Measurements from ENCODE around the gene CLEC16A.

CLEC16A gene

DNA sequence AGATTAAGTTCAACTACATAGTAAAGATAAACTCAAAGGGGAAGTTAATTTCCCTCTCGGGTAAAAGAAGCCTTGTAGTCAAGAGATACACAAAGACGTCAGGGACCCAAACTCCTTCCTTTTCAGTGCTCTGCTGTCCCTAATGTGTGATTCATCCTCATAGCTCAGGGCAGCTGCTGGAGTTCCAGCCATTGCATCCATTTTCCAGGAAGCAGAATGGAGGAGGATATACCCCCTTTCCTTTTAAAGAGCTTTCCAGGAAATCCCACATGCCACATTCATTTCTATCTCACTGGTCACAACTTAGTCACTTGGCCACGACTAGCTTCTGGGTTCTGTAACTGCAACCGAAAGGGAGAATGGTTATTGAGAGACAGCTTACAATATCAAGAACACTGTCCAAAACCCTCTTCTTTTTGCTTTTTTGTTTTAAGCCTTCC is 216.3 kb downstream of the CLEC16A start:
- peak; percentile 19 for DNase-seq (ENCODE audit: low spot score)

DNA sequence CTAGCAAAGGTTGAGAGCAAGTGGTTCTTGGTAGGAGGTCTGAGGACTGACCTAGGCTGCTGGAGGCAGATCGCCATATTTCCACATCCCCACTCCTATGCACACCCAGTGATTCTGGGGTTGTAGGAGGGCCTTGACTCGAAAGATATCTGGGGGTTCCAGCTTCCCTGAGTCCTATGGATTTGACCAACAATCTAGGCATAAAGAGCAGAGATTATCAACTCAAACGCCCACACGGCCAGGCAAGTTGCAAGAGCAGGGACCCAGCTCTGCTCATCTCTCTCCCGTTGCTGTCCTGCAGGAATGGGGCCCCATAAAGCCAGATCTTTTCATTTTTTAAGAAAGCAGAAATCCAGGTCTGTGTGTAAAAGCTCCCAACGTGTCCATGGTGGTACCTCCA is 217.1 kb downstream of the CLEC16A start:
- no peak for DNase-seq (ENCODE audit: low spot score)

DNA sequence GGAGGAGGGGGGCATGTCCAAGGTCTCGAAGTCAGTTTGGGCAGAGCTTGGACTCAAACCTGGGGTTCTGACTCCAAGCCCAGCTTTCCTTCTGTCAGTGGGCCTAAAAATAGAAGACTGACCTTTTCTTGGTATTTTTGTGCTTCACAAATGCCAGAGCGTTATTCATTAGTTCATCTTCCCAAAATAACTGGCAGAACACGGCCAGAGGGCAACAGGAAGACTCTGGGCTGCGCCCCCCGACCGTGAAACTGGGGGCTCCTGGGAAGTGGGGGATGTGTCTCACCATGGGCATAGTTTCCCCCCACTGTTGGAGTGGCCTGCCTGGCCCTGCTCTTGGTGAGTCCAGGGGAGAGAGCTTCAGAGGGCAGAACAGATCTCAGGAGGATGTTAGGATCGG is 217.6 kb downstream of the CLEC16A start:
- no peak for DNase-seq (ENCODE audit: low spot score)

DNA sequence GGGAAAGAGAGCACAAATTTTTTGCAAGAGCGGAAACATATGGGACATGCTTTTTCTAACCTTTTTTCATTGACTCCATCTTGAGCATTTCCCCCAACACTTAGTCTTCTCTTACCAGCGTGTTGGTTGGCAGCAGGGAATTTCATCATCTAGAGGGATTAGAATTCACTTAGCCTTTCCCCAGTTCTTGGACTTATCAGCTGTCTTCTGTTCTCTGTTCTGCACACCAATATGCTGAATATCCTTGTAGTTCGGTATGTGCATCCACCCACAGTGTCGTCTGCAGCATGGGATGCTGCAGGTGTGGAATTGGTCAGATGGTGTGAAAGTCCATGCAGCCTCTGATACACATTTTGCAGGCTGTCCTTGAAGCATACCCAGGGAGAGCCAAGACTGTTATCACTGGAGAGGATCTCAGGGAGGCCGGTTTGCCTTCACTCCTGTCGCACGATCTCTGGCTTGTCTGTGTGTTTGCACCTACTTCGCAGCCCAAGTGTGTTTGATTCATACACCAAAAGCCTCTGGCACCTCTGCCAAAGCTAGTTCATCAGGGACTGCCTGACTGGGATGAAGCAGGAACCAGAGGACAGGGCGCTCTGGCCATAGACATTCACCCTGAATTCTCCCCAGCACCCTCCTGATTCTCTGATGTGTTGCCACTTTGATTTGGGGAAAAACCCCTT is 218.4 kb downstream of the CLEC16A start:
- DNase-seq (ENCODE audit: low spot score): no peak

DNA sequence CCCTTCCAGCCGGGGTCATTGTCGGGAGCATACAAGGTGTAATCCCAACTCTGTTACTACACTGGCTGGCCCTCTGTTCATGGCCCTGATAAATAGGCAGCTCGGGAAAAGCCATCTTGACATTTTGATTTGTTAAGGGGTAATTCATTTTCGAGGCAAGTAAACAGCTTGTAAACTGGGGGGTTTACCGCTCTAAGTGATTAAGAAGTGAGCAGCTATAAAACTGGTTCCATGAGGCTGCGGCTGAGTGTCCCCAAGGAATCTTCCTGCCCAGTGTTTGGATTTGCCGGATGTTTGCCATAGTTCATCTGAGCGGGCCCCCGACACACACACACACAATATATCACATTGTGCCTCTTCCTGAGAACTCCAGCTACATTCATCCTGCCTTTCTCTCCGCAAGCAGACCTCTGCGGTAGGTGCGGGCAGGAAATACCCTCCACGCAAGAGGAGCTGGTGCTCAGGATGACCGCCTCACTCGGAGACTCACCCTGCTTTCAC is 219.4 kb downstream of the CLEC16A start:
- no peak for DNase-seq (ENCODE audit: low spot score)

DNA sequence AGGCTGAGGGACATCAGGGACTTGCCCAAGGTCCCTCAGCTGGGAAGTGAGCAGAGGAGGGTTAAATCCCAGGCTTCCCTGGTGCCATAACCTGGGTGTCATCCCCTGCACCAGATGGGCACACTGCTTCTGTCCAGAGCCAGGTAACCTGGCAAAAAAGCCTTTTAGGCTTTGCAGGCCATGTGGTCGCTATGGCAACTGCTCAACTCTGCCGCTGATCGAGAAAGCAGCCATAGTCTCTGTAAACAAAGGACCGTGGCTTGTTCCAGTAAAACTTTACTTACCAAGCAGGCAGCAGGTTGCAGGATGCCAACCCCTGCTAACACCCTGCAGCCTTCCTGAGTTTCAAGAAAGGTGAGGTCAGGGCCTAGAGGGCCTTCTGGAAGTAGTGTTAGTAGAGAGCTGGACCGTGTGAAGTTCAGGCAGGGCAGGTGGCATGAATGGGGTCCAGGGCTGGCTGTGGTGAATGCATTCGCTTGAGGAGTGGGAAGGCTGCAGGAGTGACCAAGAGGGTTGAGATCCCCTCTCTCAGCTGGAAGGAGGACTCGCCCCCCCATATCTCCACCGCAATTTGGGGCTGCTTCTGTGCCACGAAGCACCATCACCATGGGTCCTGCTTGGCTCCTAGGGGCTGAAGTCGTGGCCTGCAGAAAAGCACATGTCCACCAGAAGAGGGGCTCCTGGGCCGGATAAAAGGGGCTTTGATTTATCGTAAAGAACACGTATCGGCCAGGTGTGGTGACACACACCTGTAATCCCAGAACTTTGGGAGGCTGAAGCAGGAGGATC is 220.3 kb downstream of the CLEC16A start:
- DNase-seq (ENCODE audit: low spot score): no peak

DNA sequence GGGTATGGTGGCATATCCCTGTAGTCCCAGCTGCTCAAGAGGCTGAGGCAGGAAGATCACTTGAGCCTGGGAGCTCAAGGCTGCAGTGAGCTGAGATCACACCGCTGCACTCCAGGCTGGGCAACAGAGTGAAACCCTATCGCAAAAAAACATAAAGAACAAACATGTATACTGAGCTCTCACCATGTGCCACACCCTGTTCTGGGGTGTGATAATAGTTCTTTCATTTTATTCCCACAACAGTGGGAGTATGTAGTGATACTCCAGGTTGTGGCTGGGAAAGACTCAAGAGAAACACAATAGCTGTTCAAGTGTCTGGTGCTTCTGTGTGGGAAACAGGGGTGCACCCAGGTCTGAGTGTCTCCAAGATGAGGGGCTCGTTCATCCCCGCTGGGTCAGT is 221.0 kb downstream of the CLEC16A start:
- DNase-seq (ENCODE audit: low spot score): no peak

DNA sequence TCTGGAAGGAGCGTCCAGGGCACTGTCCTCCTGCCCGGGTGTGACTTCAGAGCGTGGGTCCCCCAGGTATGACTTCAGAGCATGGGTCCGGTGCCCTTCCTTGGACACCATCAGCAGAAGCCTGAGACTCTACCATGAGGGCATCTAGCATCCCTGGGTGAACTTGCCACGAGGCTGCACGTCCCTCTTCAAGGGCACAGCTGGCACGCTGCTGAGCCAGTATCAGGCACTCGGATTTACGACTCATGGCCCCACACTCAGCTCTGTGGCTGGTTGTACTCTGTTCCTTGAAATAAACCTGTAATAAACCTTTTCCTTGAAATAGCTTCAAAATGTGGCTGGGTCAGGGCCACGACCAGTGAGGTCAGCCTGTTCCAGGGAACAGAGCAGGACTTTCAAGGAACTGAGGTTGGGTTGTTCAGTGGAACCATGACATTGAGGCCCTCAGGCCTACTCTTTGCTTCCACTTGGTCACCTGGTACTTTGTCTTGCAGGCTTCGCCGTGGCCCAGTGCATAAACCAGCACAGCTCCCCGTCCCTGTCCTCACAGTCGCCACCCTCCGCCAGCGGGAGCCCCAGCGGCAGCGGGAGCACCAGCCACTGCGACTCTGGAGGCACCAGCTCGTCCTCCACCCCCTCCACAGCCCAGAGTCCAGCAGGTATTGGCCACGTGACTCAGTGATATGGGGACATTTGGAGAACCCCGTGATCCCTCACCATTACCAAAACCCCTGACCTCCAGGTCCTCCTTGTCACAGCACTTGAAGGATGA is 221.7 kb downstream of the CLEC16A start:
- DNase-seq (ENCODE audit: low spot score): no peak

DNA sequence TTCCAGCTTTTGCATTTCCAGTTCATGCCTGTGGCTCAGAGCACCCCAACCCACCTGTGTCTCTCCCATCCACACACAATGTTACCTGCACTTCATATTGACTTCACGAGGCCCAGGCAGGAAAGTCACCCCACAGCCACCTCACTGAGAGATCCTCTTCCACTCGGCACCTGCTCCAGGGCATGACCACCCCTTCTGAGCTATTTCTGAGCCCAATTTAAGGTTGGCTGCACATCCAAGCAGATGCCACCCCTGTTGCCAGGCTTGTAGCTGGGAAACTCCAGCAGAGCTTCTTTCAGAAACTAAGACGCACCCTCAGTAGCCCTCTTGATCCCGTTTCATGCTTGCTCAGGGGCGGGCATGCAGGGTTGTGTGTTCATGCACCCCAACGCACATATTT is 223.2 kb downstream of the CLEC16A start:
- no peak for DNase-seq (ENCODE audit: low spot score)

DNA sequence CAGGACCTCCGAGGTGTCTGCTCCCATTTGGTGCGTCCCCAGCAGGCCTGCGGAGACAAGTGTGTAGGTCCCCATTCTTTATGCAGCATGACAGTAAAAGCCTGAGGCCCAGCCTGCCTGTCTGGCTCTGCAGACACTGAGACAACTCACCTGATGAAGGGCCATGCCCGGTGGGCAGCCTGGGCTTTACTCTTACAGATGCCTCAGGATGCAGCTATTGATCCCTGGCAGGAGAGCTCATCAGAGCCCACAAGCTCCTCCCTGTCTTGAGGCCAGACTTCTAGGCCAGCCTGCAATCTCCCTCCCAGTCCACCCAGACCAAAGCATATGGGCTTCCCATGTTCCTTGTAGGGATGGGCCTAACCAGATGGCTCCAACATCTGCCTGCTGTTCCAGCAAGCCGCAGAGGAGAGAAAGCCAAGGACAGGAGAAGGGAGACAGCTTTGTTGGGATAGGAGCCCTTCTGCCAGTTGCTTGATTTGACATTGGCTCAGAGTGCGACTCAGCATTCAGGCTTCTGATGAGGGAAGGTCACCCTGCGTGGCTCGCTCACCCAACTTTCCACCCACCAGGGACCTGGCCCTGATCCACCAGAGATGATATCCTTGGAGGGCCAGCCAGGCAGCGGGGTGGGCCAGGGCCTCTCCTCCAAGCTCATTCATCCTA is 224.2 kb downstream of the CLEC16A start:
- no peak for DNase-seq (ENCODE audit: low spot score)

DNA sequence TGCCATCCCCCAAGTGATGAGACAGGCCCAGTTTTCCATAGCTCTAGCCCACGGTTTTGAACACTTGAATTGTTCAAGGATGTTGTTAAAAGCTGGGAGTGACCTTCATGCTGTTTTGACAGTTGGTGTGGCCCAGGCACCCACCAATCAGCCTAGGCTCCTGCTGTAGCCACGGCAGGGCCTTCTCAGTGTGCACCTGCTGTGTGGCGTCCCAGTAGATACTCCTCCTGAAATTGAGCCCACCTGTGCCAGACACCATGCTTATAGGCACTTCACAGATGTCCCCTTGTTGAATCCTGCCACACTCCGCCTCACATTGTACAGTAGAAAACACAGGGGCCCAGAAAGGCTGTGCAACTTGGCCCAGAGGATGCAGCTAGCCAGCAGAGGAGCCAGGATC is 225.3 kb downstream of the CLEC16A start:
- no peak for DNase-seq (ENCODE audit: low spot score)

DNA sequence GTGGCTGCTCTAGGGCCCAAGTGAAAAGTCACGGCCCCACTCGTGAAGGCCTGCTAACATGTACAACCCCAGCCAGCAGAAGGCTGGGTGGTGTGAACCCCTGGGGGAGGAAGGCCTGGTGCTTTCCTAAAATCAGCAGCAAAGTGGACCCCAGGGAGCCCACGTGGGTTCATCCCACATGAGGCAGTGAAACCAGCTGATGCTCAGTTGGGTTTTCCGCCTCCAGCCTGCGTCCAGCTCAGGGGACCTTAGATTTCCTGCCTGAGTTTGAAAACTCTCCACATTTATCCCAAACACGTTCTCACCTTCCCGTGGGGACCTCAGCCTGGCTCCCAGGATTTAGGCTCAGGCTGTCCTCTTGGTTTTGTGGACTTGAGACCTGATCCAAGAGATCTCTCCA is 225.8 kb downstream of the CLEC16A start:
- no peak for DNase-seq (ENCODE audit: low spot score)

DNA sequence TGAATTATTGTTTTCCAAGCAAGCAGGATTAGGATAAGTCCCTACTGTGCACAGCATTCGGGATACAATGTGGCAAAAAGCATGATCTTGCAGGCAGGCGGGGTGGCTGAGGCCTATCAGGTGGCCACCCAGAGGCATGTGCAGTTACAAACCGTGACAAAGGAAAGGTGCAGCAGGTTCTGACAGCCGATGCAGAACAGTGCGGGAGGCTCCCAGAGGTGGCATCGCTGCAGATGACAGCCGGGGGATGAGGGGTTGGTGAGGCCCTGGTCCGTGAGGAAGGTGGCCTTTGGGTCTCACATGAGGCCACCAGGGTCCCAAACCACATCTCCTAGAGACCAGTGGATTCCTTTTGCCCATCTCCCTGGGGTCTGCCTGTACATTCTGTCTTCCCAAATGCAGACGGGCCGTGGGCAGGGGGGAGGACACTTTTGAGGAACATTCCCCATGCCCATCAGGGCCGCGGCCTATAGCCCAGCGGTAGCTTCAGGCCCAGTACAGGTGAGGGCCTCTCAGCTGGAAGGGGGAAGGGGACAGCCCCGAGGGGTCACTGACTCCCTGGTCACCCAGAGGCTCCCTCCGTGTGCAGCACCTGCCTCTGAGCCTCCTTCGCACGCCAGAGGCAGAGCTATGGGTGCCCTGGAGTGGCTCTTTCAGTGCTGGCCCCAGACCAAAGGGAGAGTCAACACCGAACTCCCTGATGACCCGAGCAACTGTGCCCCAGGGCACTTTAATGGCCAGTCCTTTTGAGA is 226.5 kb downstream of the CLEC16A start:
- no peak for DNase-seq (ENCODE audit: low spot score)

DNA sequence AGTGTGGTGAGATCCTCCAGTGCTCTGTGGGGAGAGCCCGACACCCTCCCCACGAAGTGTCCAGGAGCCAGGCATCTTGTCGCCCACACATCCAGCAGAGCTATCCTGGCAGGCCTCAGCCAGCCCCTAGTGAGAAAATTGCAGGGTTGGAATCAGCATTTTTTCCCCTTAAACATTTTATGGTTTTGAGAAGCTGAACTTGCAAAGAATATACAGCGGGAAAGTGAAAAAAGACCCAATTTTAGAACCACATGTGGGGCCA is 227.0 kb downstream of the CLEC16A start:
- DNase-seq (ENCODE audit: low spot score): no peak

DNA sequence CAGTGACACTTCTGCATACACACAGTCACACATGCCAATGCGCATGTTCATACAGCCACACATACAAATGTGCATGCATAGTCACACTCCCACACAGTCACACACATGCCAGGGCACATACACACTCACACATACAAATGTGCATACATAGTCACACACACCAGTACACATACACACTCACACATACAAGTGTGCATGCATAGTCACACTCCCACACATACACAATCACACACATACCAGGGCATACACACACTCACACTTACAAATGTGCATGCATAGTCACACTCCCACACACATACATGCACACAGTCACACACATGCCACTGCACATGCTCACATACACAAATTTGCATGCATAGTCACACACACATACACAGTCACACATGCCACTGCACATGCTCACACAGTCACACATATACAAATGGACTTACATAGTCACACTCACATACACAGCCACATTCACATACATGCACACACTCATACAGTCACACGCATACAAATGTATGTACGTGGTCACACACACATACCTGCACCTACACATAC is 227.5 kb downstream of the CLEC16A start:
- DNase-seq (ENCODE audit: low spot score): no peak

DNA sequence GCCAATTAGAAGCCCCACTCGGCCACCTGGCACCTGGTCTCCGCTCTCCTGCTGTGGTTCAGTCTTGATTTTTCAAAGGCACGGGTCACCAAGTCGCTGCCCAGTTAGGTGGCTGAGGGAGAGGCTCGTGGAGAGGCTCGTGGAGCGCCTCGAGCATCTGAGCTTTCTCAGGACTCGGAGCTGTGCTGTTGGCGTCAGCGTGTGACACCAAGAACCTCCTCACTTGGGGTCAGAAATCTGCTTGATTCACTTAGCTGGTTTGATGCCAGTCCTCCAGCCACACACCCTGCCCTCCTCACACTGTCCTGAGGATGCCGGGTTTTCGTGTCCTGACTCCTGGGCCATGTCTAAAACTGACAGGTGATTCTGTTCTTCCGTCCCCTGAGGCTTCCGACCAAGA is 229.1 kb downstream of the CLEC16A start:
- no peak for DNase-seq (ENCODE audit: low spot score)

DNA sequence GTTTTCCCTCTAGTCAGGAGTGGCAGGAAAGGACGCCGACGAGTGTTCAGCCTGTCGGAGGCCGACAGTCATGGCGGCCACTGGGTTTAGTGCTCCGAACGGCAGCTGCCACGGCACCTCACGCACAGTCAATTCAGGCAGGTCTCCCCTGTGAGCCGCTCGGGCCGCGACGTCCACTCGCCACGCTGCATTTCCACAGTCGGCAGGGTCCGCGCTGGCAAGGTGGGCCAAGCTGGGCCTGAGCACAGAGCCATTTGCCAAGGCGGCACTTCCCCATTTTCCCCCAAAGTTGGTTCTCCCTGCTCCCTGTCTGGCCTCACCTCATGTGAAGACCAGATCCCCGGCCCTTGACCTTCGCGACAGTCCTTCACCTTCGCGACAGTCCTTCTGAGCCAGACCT is 229.8 kb downstream of the CLEC16A start:
- DNase-seq (ENCODE audit: low spot score): no peak

DNA sequence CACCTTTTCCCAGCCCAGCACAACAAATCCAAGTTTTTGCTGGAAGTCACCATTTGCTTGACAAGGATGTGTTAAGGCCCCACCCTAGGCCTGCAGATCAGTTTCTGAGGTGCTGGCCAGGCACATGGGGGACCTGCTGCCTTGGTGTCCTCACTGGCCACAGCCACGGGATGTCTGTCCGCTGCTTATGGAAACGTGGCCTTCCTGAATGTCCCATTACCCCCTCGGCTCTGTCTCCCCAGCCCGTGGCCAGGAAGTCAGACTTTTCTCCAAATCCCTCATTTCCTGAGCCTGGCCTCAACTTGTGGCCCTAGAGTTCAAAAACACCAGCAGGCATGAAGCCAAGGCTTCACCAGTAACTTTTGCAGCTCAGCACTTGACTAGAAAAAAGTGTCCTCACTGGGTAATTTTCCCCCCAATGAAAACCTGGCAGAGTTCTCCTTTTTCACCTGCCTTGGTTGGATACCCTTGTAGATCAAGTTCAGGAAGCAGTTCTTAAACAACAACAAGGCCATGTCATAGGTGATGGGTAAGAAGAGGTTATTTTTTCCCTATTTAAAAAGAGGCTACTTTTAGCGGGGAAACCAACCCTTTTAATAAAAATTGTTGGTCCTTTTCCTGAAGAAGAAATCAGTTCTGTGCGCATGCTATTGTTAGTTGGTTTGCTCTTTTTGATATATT is 230.9 kb downstream of the CLEC16A start:
- no peak for DNase-seq (ENCODE audit: low spot score)

DNA sequence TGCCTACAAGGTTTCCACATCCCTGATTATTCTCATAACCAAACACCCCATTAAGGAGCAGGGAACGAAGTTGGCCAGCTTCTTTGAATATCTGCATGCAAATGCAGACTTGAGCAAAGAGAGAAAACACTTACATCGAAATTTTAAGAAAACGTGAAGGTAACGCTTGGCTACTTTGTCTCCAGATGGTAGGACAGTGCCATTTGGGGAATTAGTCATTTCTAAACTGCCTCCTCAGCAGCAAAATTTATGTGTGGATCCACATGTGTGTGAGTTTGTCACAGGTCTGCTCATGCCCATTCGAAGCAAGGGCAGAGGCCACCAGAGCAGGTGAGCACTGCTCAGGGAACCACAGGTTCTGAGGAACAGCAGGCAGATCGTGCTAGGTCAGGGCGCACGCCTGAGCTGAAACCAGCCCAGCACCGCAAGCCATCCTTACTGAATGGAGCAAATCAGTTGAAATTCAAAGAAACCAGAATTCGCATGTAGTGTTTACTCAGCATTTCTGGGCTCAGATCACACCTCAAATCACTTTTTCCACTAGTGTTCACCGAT is 231.5 kb downstream of the CLEC16A start:
- no peak for DNase-seq (ENCODE audit: low spot score)

DNA sequence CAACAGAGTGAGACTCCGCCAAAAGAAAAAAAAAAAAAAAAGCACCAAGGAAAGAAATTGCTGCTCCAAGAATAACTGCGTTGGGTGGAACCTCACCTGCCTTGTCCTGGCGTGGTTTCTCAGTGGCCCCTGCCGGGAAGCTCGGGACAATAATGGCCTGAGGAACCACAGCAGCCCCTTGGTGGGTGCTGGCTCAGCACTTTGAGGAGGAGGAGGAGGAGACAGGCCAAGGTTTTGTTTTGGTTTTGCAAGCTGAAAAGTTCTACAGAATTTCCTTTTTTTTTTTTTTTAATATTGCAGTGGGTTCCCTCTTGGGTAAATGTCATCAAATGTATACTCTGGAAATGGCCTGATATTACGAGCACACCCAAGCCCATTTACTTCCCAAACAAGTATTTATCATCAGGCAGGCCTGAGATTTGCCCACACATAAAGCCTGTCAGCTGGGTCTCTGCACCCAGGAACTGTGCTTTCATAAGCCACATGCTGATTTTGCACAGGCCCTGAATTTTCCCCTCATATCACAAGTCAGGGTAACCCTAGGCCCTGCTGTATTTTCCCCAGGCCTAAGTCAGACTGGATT is 233.3 kb downstream of the CLEC16A start:
- DNase-seq (ENCODE audit: low spot score): no peak
